GM19395 (cell line): ENCODE results near the gene AHR.
A peak's percentile ranks its signal among the peaks of the same experiment; 100 is the strongest.
"Not testable (repeated sequence)": the region's sequence is repeated elsewhere in the genome, so short reads cannot be mapped to it uniquely, and the experiment has no call there.

Experiments
- ATAC-seq: cut with Tn5 transposase; IDR thresholded peaks from one replicate; pipeline ENCODE4 v1.9.1; 2021; ENCODE audit warnings: mild to moderate bottlenecking, moderate library complexity; ENCODE audit not compliant: unreplicated experiment

AHR gene

DNA sequence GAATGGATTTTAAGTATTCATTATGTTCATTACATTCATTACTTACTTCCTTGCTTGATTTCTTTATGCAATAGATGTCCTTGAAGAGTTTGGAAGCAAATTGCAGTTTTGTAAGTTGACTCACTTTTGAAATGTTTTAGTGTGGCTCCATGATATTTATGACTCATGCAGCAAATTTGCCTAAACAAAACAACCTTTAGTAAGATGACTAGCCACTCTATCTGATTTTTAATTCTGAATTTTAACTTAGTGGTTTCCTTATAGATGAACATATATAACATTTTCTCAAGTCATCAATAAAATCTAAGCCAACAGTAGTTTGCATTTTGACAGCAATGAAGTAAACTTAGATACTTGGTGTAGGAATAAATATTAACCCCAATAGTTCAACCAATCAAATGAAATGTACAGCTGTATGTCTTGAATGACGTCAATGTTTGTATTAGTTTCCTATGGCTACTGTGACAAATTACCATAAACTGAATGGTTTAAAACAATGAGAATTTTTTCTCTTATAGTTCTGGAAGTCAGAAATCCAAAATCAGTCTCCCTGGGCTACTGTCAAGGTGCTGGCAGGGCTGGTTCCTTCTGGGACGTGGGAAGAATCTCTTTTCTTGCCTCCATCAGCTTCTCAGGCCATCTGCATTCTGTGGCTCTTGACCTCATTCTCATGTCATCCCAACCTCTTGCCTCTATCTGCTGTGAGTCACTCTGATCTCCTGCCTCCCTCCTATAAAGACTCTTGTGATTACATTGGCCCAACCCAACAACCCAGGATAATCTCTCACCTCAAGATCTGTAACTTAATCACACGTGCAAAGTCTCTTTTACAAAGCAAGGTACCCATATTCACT, 73.4 kb downstream of the AHR start:
- no peak for ATAC-seq

DNA sequence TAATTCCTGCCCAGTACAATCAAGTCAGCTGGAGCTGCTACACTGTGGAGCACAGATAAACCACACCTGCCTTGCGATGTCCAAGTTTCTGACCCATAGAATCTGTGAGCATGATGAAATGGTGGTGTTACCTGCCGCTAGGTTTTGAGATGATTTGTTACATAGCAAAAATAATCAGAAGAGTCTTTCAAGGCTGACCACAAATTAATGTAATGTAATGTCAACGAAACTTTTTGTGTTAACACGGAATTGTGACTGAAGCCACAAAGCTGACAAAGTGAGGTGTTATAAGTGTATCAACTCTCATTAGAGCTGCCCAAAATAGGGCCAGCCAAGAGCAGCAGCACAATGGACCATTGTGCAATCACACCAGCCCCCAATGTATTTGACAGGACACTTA, 75.7 kb downstream of the AHR start:
- no peak for ATAC-seq

DNA sequence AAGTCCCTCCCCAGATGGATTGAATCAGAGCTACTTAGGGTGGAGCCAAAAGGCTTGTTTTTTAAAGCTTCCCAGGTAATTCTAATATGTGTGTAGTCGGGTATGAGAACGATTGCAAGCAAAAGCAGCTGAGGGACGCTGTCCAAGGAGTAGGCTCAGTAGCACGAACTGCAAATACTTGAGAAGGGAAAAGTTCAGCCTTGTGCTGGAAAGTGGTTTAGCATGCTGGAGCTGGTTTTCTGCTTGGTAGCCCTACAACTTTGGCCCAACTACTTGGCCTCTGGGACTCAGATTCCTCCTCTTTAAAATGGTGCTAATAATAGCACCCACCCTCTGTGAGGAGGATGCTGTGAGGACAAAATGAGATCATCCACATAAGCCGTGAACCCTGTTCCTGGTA, 76.2 kb downstream of the AHR start:
- ATAC-seq: no peak

DNA sequence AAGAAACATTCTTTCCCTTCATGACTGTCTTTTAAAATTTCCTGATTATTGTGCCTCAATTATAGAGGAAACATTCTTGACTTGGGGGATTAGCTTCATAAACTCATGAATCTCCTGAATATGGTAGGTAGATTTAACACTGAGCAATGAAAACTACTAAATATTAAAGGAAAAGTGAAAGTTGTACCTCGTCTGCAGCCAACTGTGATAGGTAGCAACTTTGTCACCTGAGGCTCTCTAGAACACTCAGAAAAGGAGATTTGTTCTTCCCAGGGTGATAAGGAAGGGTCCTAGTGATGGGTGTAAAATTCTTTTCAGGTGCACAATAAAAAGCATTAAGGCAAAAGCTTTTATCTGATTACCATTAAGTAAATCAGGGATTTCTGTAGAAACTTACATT, 78.1 kb downstream of the AHR start:
- ATAC-seq: no peak

DNA sequence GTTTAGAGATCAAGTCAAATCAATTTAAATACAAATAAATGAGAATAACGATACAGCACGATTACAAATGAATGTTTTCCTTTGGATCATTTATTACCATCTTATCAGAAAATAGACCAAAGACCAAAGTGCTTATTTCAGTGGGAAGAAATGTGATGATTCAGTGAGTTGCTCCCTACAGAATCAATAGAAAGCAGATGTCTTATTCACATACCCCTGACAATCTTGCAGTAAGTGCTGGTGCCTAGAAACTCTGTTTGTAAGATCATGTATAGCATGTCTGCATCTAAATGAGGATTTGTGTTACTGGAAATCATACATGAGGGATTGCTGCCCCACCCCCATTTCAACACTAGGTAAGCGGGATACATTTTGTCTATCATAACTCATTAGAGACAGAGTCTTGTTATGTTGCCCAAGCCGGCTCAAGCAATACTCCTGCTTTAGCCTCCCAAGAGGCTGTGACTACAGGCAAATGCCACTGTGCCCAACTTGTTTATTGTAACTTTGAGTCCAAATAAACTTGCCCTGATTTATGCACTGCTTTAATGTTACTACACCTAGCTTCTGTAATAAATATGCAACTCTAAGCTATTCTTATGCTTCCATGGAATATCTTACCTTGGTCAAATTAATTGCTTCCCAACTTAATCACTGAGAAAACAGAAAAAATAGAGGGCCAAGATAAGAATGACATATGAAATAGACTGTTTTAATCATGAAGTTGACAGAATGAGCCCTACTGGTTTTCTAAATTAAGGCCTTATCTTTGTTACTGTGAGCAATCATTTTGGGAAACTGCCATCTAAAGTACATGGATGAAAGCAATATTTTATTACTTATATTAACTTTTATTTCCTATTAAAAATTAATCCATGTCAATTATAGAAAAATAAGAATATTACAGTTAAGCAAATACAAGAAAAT, 82.5 kb downstream of the AHR start:
- no peak for ATAC-seq

DNA sequence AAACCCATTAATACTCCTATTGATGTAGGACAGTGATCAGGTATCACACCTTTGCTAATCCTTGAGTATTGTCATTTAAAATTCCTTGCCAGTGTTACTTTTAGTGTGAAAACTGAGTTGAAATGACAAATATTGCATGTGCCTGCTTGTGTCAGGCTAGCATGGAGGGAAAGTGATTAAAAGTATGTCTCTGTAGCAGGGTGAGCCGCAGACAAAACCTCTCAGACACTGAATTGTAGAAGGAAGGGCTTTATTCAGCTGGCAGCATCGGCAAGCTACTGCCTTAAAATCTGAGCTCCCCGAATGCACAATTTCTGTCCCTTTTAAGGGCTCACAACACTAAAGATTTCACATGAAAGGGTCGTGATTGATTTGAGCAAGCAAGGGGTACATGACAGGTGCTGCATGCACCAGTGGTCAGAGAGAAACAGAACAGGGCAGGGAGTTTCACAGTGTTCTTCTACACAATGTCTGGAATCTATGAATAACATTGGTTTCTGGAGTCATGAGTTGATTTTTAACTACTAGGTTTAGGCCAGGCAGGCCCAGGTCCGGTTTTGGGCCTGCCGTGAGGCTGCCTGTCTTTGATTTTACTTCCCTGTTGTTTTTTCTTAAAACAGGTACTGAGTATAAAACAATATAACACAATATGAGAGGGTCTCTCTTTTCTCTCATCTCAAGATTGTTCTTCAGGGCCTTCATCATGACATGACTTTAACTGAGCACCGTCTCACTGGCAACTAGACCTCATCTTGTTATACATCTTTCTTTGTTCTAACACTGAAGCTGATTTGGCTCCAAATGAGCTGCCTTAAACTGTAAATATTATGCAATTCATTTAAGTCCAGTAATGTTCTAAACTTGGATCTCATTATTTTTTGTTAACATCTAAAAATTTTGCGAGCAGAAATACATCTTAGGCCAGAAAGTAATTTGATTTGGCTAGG, 84.2 kb downstream of the AHR start:
- peak; percentile 60 for ATAC-seq

DNA sequence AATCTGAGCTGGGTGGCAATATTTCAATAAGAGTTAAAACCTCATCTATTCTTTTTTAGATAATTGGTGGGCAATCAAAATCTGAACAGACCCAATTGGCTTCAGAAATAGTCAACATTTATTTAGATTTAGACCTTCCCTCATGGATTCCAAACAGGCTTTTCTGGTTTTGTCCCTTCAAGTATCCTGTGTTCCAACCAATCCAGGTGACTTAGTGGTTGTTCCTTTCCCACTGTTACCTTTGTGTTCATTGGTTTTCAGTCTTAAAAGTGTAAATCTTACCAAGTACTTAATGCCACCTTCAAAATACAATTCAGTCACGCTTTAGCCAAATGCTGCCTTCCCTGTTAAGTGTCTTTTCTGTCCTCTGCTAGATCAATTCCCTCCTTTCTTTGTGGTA, 85.9 kb downstream of the AHR start:
- no peak for ATAC-seq

DNA sequence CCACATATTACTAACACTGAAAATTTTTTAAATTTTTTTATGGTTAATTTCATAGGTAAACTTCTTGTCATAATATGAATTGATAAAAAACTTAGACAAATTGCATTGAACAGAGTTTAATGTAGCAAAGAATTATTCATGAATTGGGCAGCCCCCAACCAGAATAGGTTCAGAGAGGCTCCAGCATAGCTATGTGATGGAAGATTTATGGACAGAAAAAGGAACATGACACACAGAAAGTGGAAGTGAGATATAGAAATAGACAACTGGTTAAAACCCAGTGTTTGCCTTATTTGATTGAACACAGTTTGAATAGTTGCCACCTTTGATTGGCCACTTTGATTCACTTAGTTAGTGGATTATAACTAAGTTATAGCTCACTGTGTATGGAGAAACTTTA, 87.2 kb downstream of the AHR start:
- no peak for ATAC-seq

DNA sequence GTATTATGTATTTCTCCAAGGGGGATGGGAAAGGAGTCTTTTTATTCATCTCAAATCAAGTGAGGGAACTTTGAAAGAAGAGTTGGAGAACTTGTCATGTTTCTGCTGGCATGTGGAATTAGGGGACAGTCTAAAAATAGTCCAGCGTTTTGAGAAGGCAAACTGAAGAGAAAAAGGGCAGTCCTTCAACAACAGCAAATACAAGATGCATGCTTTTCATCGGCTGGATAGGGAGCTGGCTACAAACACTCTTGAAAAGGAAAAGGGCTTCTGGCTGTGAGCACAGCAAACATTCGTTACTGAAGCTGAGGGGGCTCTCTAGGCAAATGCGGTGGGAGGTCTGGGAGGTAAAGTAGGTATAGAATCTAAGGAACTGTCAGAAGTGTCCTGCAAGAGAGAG, 91.9 kb downstream of the AHR start:
- no peak for ATAC-seq

DNA sequence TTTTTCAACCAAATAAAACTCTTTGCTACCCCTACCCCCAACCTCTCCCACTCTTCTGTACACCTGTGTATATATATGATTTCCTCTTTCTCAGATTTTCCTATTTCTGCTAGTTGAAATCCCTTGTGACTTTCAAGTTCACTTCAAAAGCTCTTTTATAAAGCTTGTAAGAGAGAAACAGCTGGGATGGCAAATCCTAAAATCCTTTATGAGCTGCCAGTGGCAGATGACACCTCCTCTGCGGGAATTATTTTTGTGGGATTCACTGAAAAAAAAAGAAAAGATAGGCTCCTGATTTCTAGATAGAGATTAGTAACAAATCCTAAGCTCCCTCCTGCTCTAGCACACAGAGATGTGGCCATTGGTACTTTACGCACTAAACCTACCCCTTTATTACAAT, 92.9 kb downstream of the AHR start:
- ATAC-seq: no peak

DNA sequence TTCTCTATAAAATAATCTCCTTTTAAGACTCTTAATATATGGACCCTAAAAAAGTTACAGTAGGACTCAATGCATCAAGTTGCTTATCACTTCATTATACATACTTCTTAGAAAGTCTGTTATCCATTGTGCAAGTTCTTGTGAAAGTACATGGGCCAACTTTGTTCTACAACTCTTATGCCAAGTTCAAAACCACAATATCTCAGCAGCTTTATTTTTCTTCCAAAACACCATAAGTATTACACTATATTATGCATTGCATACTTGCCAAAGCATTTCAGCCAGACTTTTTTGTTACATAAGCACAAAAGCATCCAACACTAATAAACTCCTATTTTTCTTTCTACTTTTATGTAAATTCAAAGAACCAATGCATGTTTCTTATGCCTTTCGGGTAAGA, 94.4 kb downstream of the AHR start:
- no peak for ATAC-seq

DNA sequence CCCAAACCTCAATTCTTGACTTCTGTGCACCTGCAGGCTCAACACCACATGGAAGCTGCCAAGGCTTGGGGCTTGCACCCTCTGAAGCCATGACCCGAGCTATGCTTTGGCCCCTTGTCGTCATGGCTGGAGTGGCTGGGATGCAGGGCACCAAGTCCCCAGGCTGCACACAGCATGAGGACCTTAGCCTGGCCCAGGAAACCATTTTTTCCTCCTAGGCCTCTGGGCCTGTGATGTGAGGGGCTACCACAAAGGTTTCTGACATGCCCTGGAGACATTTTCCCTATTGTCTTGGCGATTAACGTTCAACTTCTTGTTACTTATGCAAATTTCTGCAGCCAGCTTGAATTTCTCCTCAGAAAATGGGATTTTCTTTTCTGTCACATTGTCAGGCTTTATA, 96.1 kb downstream of the AHR start:
- not testable (repeated sequence) for ATAC-seq
